GM19397 (cell line): ENCODE results near the gene TMEM45A.
"Not testable (repeated sequence)": the region's sequence is repeated elsewhere in the genome, so short reads cannot be mapped to it uniquely, and the experiment has no call there.

Experiments
- ATAC-seq: cut with Tn5 transposase; IDR thresholded peaks from one replicate; pipeline ENCODE4 v1.9.1; 2021; ENCODE audit warnings: mild to moderate bottlenecking, moderate library complexity; ENCODE audit not compliant: unreplicated experiment

Gene TMEM45A, protein sequence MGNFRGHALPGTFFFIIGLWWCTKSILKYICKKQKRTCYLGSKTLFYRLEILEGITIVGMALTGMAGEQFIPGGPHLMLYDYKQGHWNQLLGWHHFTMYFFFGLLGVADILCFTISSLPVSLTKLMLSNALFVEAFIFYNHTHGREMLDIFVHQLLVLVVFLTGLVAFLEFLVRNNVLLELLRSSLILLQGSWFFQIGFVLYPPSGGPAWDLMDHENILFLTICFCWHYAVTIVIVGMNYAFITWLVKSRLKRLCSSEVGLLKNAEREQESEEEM

DNA sequence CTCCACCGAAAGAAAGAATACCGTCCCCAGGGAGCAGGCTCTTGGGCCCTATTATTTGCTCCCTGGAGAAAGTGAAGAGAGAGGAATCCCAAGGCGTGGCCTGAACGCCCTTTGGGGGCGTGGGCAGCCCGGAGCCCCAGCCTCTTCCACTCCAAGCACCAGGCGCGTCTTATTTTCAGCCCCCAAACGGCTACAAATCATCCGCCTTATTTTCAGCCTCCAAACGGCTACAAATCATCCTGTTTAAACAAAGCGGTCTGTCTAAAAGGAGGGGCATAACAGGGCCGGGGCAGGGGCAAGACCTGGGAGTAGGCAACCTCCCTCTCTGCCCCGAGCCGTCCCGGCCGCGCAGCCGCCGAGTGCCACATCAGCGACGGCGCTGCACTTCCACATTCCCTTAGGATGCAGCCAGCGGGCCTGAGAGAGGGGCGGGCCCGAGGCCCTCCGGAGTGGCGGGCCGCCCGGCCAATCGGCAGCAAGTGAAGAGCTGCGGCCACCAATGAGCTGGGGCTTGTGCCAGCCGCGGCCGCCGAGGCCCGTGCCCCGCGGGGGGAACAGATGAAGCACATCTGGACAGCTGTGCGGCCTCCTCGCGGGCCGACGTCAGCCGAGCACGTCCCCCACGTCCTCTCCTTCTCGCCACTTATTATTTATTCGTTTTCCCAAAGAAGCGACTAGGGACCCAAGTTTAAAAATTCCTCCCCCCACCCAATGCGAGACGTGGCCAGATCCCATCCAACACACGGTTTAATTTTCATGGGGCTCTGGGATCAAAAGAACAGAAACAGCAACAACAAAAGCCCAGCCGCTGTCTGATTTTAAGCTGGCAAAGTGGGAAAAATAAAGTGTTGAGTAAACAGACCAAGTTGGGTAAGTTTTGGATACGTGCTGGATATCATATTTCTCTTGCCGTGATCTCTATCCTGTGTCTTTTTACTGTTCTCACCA lies at the start of gene TMEM45A:
Gene TMEM45A (plus strand): TSS at position 561 of the 948 bp plus-strand sequence. CDS start 62,593 bp downstream, outside the sequence.
- peak; percentile 100 for ATAC-seq

DNA sequence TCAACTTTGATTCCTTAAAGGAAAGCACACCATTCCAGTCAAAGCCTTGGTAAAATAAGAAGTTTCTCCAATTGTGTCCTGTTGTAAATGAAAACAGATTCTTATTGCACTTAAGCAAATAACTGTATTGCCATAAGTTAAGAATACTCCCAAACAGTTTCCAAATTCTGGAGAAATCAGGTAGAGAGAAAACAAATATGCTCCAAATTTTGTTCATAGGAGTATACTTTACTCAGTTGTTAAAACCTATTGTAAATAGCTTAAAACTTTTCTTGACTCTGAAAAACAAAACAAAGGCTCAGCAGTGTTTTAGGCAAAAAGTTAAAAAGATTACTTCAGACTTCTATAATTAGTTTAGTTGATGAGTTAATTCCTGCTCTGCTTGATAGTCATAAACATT lies 48.7 kb upstream of the TMEM45A start:
- ATAC-seq, result no peak

DNA sequence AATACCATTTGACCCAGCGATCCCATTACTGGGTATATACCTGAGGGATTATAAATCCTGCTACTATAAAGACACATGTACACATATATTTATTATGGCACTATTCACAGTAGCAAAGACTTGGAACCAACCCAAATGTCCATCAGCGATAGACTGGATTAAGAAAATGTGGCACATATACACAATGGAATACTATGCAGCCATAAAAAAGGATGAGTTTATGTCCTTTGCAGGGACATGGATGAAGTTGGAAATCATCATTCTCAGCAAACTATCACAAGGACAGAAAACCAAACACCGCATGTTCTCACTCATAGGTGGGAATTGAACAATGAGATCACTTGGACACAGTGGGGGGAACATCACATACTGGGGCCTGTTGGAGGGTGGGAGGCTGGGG lies 45.4 kb upstream of the TMEM45A start:
- not testable (repeated sequence) for ATAC-seq

DNA sequence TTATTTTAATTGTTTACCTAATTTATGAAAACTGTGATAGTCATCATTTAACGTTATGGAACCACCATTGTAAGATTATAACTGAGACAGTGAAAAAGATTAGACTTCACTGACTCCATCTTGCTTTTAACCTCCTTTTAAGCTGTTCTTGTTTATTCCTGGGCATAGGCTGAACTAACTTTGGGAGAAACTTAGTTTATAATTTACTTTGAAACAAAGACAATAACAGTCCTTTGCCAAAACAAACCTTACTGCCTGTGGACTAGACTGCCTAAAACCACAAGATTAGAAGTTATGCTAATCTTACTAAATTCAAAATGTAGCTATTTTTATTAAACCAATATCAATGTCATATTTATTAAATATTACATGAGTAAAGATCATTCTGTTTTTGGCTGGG lies 44.3 kb upstream of the TMEM45A start:
- no peak for ATAC-seq

DNA sequence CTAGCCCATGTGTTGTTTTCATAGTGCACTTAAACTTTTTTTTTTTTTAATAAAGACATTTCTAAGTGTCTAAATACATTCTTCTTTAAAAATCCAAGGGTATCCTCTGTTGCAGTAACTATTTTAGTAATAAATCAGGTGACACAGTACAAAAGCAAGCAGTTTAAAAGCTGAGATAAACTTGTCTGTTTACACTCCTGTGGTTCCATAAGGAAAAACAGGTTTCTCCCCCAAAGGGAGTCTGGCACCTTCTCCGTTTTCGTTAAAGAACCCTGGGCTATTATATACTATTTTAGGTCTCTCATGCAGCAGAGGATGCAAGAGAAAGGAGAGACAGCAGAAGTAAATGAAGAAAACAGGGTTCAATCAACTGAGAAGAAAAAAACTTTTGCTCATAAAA lies 43.2 kb upstream of the TMEM45A start:
- ATAC-seq, result no peak

DNA sequence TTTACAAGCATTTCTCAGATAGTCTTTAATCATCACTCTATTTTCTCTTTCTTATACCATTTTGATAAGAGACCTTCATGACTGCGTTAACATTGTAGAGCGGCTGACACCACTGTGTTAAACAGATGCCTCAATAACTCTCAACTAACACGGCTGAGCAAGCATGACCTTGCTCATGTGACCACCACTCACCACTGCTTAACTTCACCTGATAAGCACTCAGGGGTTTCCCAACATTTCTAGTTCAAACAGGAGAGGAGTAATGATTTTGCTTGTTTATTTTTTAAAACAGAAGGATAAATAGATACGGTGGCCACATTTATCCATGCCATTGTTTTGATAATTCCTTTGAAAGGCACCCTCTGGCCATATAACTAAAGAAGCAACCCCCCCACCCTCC lies 37.7 kb upstream of the TMEM45A start:
- ATAC-seq, result no peak

DNA sequence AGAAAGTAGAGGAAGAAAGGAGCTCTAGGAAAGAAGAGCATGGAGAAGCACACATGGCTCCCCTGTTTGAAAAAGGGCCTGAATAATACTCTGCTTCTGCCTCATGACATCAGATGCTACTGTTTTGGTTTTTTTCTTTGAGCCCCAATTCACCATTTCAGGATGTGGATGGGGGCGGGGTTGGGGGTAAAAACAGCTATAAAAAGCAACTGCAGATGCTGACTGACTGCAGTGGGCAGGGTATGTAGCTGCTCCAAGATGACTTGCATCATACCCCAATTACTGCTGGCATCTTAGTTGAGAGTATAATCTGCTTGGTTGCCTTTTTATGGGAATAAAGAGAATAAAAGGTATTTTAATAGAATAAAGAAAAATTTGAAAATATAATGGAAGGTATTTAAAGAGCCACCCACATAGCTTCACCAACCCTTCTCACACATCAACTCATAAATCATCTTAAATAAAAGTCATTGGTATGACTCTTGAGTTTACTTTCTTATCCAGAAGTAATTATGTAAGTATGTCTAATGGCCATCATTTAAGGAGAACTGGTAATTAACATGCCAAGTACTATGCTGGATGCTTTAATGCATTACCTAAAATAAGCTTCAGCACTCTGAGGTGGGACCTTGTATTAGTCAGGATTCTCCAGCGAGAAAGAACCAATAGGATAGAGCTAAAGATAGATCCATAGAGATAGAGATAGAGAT lies 36.4 kb upstream of the TMEM45A start:
- ATAC-seq, result no peak

DNA sequence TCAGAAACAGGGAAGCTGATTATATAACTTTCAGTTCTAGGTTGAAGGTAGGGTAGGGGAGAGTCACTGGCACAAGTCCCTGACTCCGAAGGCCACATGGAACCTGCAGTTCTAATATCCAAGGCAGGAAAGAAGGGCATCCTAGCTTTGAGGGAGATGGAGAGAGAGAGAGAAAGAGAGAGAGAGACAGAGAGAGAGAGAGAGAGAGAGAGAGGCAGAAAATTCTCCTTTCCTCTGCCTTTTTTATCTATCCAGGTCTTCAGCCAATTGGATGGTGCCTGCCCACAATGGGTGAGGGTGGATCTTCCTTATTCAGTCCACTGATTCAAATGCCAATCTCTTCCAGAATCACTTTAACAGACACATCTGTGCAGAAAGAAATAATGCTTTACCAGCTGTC lies 35.7 kb upstream of the TMEM45A start:
- no peak for ATAC-seq

DNA sequence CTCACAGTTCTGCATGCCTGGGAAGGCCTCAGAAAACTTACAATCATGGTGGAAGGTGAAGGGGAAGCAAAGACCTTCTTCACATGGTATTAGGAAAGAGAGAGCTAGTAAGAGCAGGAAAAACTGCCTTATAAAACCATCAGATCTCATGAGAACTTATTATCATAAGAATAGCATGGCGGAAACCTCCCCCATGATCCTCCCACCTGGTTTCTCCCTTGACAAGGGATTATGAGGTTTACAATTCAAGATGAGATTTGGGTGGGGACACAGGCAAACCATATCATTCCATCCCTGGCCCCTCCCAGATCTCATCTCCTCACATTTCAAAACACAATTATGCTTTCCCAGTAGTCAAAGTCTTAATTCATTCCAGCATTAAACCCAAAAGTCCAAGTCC lies 34.6 kb upstream of the TMEM45A start:
- no peak for ATAC-seq

DNA sequence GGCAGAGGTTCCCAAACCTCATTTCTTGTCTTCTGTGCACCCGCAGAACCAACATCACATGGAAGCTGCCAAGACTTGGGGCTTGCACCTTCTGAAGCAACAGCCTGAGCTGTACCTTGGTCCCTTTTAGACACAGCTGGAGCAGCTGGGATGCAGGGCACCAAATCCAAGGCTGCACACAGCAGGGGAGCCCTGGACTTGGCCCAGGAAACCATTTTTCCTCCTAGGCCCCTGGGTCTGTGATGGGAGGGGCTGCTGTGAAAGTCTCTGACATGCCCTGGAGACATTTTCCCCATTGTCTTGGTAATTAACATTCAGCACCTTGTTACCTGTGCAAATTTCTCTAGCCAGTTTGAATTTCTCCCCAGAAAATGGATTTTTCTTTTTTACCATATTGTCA lies 33.6 kb upstream of the TMEM45A start:
- no peak for ATAC-seq

DNA sequence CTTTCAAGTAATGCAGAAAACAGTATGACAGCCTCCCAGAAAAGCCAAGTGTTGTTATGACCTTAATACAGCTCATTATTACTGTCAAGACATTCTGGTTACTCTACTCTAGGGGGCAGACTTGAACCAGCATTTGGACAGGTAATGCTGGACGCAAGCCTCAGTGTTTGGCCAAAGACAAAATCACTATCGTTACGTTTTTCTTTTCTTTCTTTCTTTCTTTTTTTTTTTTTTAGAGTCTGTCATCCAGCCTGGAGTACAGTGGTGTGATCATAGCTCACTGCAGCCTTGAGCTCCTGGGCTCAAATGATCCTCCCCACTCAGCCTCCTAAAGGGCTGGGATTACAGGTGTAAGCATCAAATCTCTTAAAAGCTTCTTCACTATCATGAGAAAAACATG lies 29.4 kb upstream of the TMEM45A start:
- ATAC-seq, result peak; percentile 73

DNA sequence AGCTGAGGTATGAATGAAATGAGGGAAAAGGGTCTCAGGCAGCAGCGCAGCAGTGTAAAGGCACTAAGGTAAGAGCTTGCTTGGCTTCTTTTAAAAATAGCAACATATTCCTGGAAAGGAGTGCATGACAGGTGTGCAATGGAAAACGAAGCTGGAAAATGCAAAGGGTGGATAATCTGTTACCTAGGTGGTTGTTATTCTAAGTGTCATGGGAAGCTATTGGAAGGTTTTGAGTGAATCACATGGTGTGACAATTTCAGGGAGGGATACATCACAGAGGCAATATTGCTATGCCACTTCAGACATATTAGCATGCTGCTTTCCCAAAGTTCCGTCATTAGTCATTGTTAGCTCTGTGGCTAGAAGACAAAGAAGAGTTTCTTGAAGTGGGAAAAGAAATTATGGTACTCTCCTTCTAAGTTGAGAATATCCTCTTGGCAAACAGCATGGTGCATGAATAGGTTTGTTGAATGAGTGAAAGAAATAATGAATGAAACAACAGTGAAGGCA lies 28.7 kb upstream of the TMEM45A start:
- ATAC-seq, result no peak

DNA sequence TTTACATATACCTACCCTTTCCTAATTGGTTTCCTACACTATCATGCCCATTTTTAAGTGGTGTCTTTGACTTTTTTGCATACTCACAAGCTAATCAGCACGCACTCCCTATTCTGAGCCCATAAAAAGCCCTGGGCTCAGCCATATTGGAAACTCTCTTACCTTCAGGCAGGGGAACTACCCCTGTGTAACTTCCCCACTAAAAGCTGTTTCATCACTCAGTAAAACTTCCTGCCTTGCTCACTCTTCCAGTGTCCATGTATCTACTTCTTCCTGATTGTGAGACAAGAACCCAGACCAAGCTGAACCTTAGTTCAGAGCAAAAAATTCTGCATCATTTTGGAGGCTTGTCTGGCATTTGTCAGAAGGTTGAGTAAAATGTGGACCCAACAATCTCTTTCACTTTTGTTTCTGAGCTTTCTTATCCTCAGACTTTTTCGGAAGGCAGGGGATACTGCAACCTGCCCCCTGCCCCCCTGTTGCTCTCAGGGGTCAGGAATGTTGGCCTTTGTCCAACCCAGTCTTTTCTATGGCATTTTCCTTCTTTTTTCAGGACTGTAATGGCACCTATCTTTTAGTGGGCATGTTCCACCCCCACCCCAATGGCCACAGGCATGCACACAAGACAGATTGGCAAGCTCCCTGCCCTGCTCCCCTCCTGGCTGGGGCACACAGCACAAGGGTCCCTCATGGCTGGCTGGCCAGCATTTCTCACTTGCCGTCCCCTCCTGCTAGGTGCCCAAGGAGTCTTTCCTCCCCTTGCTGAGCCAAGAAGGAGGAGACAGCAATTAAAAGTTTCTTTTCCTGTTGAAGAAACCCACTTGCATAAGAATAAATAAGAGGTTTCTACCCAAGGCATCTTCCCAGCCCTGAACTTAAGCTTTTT lies 26.3 kb upstream of the TMEM45A start:
- no peak for ATAC-seq

DNA sequence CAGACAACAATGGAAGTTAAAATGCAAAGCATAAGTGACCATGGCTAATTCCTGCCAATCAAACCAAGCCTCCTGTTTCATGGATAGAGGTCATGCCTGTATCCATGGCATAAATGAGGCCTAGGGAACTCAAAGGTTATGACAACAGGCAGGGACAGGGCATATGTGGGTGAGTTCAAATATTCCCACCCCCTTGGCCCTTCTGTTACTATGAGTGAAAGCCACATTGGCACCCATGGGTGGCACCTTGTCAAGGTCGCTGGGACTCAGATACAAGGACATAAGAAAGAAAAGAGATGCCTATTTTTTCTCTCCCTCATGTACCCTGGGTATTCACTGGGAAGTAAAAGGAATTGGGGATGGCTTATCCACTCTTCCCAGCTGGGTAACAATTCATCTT lies 25.3 kb upstream of the TMEM45A start:
- no peak for ATAC-seq

DNA sequence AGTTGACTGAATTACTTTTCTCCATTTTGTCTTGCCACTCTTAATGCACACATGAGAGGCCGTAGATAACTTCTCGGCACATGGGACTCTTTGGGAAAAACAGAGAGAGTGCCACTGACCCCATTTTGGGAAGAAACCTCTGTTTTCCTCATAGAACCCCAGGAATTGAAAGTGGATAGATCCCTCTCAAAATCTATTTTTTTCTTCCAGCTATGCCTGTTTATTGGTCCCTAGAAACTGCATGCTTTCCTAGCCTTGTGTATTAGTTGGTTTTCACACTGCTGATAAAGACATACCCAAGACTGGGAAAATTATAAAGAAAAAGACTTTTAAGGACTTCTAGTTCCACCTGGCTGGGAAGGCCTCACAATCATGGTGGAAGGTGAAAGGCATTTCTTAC lies 23.7 kb upstream of the TMEM45A start:
- ATAC-seq, result no peak

DNA sequence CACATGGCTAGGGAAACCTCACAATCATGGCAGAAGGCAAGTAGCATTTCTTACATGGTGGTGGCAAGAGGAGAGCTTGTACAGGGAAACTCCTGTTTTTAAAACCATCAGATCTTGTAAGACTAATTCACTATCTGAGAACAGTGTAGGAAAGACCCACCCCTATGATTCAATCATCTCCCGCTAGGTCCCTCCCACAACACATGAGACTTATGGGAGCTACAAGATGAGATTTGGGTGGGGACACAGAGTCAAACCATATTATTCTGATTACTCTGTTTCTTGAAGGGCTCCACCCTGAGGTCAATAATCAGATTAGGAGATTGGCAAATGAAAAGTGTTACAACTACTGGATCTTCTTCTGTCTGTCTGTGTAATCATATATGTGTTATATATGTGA lies 21.5 kb upstream of the TMEM45A start:
- no peak for ATAC-seq

DNA sequence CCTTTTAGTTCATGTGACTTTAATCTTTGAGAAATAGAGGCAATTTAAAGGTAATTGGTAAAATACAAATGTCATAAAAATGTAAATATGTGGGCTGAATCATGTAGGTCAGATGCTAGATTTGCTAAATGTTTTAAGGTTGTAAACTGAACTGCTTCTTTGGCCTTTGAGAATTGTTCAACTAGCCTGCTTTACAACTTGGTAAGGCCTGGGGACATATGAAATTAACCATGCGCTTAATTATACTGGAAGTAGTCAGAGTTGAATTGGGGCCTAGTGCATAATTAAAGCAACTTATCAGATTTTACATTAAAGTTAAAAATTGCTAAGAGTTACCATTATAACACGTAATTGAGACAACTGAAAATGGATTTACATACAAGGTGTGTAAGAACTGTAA lies 21.0 kb upstream of the TMEM45A start:
- ATAC-seq, result no peak

DNA sequence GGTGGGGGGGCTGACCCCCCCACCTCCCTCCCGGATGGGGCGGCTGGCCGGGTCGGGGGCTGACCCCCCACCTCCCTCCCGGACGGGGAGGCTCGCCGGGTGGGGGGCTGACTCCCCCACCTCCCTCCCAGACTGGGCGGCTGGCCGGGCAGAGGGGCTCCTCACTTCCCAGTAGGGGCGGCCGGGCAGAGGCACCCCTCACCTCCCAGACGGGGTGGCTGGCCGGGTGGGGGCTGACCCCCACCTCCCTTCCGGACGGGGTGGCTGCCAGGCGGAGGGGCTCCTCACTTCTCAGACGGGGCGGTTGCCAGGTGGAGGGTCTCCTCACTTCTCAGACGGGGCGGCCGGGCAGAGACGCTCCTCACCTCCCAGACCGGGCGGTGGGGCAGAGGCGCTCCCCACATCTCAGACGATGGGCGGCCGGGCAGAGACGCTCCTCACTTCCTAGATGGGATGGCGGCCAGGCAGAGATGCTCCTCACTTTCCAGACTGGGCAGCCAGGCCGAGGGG lies 14.5 kb upstream of the TMEM45A start:
- not testable (repeated sequence) for ATAC-seq

DNA sequence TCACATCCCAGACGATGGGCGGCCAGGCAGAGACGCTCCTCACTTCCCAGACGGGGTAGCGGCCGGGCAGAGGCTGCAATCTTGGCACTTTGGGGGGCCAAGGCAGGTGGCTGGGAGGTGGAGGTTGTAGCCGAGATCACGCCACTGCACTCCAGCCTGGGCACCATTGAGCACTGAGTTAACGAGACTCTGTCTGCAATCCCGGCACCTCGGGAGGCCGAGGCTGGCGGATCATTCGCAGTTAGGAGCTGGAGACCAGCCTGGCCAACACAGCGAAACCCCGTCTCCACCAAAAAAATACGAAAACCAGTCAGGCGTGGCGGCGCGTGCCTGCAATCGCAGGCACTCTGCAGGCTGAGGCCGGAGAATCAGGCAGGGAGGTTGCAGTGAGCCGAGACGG lies 13.9 kb upstream of the TMEM45A start:
- not testable (repeated sequence) for ATAC-seq

DNA sequence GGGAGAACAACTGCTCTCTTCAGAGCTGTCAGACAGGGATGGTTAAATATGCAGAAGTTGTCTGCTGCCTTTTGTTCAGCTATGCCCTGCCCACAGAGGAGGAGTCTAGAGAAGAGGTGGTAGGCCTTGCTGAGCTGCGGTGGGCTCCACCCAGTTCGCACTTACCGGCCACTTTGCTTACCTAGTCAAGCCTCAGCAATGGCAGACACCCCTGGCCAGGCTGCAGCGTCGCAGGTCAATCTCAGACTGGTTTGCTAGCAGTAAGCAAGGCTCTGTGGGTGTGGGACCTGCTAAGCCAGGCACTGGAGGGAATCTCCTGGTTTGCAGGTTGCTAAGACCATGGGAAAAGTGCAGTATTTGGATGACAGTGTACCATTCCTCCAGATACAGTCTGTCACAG lies 12.3 kb upstream of the TMEM45A start:
- no peak for ATAC-seq
